ENCODE results near the gene CHMP5. TPM values are rescaled to one million over a fixed set of nuclear protein-coding genes. Genes with fewer than 3 reads are reported as not detected.

Gene CHMP5
- total and polyA plus RNA-seq, 7 donors, result 54.6 to 307 (median 79.6) TPM

DNA sequence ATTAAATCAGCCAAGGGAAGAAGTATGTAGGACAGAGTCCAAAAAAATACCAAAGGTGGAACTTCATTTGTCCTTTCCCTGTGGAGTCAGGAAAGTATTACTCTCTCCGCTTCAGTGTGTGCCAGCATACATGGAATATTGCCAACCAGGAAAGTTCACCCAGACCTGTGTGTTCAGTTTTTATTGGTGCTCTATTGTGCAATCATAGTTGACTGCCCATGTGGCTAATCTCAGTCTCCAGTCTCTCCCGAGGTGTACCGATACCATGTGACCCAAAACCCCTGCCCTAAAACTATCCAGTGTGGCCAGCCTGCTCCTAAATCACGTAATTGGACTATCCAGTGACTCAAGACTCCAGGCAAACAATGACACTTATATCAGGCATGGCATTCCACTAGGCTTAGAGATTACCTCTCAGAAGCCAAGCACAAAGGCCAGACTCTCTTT lies 64.3 kb downstream of the CHMP5 start:
- Histone ChIP-seq H3K9me3 (no peaks in the 10 kb centered on the region), H3K27ac (peak overlapping the region; percentile 66 to 86 (median 80)), H3K4me3 (no peak overlapping the region), H3K36me3 (peaks cover 0 to 47% (median 9%) of the 10 kb centered on the region in 4 donors), H3K4me1 (peaks cover 0 to 34% (median 27%) of the 10 kb centered on the region in 4 donors), H3K27me3 (no peaks in the 10 kb centered on the region)
- intact Hi-C loops (cut with DNase I), result loop anchor here (1.0 kb wide), 1 partner anchor 39 kb away; the partner anchor contains the start of gene NFX1
- TF ChIP-seq, protein P1, sequence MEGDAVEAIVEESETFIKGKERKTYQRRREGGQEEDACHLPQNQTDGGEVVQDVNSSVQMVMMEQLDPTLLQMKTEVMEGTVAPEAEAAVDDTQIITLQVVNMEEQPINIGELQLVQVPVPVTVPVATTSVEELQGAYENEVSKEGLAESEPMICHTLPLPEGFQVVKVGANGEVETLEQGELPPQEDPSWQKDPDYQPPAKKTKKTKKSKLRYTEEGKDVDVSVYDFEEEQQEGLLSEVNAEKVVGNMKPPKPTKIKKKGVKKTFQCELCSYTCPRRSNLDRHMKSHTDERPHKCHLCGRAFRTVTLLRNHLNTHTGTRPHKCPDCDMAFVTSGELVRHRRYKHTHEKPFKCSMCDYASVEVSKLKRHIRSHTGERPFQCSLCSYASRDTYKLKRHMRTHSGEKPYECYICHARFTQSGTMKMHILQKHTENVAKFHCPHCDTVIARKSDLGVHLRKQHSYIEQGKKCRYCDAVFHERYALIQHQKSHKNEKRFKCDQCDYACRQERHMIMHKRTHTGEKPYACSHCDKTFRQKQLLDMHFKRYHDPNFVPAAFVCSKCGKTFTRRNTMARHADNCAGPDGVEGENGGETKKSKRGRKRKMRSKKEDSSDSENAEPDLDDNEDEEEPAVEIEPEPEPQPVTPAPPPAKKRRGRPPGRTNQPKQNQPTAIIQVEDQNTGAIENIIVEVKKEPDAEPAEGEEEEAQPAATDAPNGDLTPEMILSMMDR (IDR thresholded peaks at IDR 0.05), result no peak
- TF ChIP-seq POLR2A (IDR thresholded peaks at IDR 0.05), result no peak
- TF ChIP-seq EP300 (IDR thresholded peaks at IDR 0.05), result peak; percentile 60 to 91 (median 86)
- TF ChIP-seq POLR2AphosphoS5 (IDR thresholded peaks at IDR 0.05), result peak; percentile 85 to 93 (median 90)
- peak; percentile 91 for DNase-seq
- 14 to 70% methylated on average over 4 of the region's 4 CpGs for WGBS, 2 donors

DNA sequence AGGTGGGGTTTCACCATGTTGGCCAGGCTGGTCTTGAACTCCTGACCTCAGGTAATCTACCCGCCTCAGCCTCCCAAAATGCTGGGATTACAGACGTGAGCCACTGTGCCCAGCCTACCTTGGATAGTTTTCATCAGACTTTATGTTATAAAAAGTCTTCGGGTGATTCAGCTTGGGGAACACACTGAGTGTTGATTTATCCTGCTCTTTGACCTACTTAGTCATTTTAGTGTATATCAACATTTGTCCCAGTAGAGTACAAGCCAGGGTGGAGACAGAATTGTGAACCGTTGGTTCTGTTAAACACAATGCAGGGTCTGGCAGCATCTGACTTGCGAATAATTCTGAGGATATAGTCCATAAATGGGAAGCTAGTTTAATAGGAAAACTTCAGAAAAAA lies 65.1 kb downstream of the CHMP5 start:
- Histone ChIP-seq H3K4me3 (no peak overlapping the region), H3K36me3 (peaks cover 0 to 47% (median 11%) of the 10 kb centered on the region in 4 donors), H3K27me3 (no peaks in the 10 kb centered on the region), H3K9me3 (no peaks in the 10 kb centered on the region), H3K4me1 (peaks cover 0 to 34% (median 27%) of the 10 kb centered on the region in 4 donors), H3K27ac (peak overlapping the region; percentile 66 to 86 (median 80))
- 20 to 70% methylated on average over 5 of the region's 5 CpGs for WGBS, 2 donors
- intact Hi-C loops (cut with DNase I), result loop anchor here (1.0 kb wide), 1 partner anchor 40 kb away; the partner anchor contains the start of gene NFX1
- no peak for DNase-seq
- TF ChIP-seq POLR2A (IDR thresholded peaks at IDR 0.05) (no peak), POLR2AphosphoS5 (IDR thresholded peaks at IDR 0.05) (no peak), EP300 (IDR thresholded peaks at IDR 0.05) (no peak)
- TF ChIP-seq, protein P1 (IDR thresholded peaks at IDR 0.05), result no peak

DNA sequence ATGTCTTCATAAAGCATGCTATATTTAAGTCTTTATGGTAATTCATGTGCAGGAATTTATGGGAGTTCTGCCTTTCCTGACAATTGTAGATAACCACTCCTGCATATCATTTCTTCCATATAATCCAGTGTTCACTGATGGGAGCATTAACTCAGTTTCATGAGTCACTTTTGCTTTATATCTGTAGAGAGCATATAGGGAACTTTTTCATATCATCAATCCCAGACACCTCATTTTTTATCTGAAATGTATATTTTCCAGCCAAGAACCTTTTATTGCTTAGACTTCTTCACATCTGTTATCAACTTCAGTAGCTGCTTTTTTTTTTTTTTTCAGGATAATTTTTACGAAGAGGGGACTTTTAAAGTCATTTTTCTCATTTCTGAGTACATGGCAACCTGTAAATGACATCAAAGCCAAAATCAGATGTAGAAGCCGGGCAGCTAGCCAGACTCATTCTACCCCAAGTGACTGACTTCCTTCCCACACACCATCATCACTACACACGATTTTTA lies 66.6 kb downstream of the CHMP5 start:
- H3K4me3 ChIP-seq, result no peak overlapping the region
- DNase-seq, result no peak
- peaks cover 0 to 30% (median 27%) of the 10 kb centered on the region in 4 donors for H3K4me1 ChIP-seq
- TF ChIP-seq EP300 (IDR thresholded peaks at IDR 0.05) (no peak), POLR2AphosphoS5 (IDR thresholded peaks at IDR 0.05) (no peak), POLR2A (IDR thresholded peaks at IDR 0.05) (no peak)
- TF ChIP-seq, protein P1 (IDR thresholded peaks at IDR 0.05), result no peak
- WGBS, 2 donors, result 79 to 84% methylated on average over 3 of the region's 3 CpGs
- peak overlapping the region in 1 of 4 donors; percentile 7 for H3K27ac ChIP-seq
- intact Hi-C loops (cut with DNase I), result no loop called here
- no peaks in the 10 kb centered on the region for H3K9me3 ChIP-seq
- peaks cover 0 to 44% (median 11%) of the 10 kb centered on the region in 4 donors for H3K36me3 ChIP-seq
- no peaks in the 10 kb centered on the region for H3K27me3 ChIP-seq

Other genes starting within 250 kb of the CHMP5 start
- gene DNAJA1, start 239.8 kb upstream of the CHMP5 start, total RNA-seq, result 100 to 1,000 TPM in 1 of 4 donors, 10 to 100 TPM in 3; 49.0 to 102 (median 76.6) TPM
- 10 to 100 TPM; 59.5 to 94.6 (median 71.1) TPM for gene DNAJA1, start 239.8 kb upstream of the CHMP5 start, polyA plus RNA-seq
- gene SMU1, start 188.4 kb upstream of the CHMP5 start, total RNA-seq, result 10 to 100 TPM; 15.0 to 22.3 (median 20.1) TPM
- gene SMU1, start 188.4 kb upstream of the CHMP5 start, polyA plus RNA-seq, result 10 to 100 TPM in 2 of 3 donors, 1 to 10 TPM in 1; 8.4 to 11.9 (median 10.4) TPM
- gene B4GALT1, start 97.7 kb upstream of the CHMP5 start, total RNA-seq, result 10 to 100 TPM; 20.3 to 28.0 (median 25.0) TPM
- gene B4GALT1, start 97.7 kb upstream of the CHMP5 start, polyA plus RNA-seq, result 100 to 1,000 TPM in 1 of 3 donors, 10 to 100 TPM in 2; 24.0 to 107 (median 61.5) TPM
- not detected for gene SPINK4, start 24.9 kb upstream of the CHMP5 start, total RNA-seq
- gene SPINK4, start 24.9 kb upstream of the CHMP5 start, polyA plus RNA-seq, result 1,000 to 10,000 TPM in 1 of 3 donors, 100 to 1,000 TPM in 1, 10 to 100 TPM in 1; 26.4 to 1,105 (median 121) TPM
- gene BAG1, start 341 bp upstream of the CHMP5 start, total RNA-seq, result 100 to 1,000 TPM in 3 of 4 donors, 10 to 100 TPM in 1; 93.3 to 164 (median 135) TPM
- gene BAG1, start 341 bp upstream of the CHMP5 start, polyA plus RNA-seq, result 100 to 1,000 TPM; 105 to 243 (median 198) TPM
- gene NFX1, start 25.5 kb downstream of the CHMP5 start, total RNA-seq, result 10 to 100 TPM; 34.3 to 40.7 (median 38.6) TPM
- gene NFX1, start 25.5 kb downstream of the CHMP5 start, polyA plus RNA-seq, result 10 to 100 TPM; 15.7 to 18.6 (median 17.7) TPM
- 1 to 10 TPM in 2 of 4 donors, under 1 TPM in 1, not detected in 1; 0.33 to 8.6 (median 2.8) TPM for gene AQP7, start 137.5 kb downstream of the CHMP5 start, total RNA-seq
- gene AQP7, start 137.5 kb downstream of the CHMP5 start, polyA plus RNA-seq, result 10 to 100 TPM in 1 of 3 donors, 1 to 10 TPM in 2; 2.4 to 14.6 (median 8.6) TPM
- gene AQP3, start 182.5 kb downstream of the CHMP5 start, total RNA-seq, result 1 to 10 TPM; 3.0 to 6.9 (median 4.5) TPM
- 10 to 100 TPM in 1 of 3 donors, 1 to 10 TPM in 2; 1.6 to 13.6 (median 1.8) TPM for gene AQP3, start 182.5 kb downstream of the CHMP5 start, polyA plus RNA-seq
- gene NOL6, start 208.9 kb downstream of the CHMP5 start, total RNA-seq, result 10 to 100 TPM in 2 of 4 donors, 1 to 10 TPM in 2; 8.2 to 17.2 (median 10.3) TPM
- 10 to 100 TPM in 1 of 3 donors, 1 to 10 TPM in 2; 5.5 to 23.6 (median 7.8) TPM for gene NOL6, start 208.9 kb downstream of the CHMP5 start, polyA plus RNA-seq

Measured in sigmoid colon (tissue), 7 donors.